Measurements from ENCODE around the gene MED12.
"Not testable (repeated sequence)": the region's sequence is repeated elsewhere in the genome, so short reads cannot be mapped to it uniquely, and the experiment has no call there.

Gene MED12

GRCh38 chrX:71160475-71160874, 42.1 kb downstream of the MED12 start:
- DNase-seq (ENCODE audit: low read depth in 2 of 3, low spot score in 2 of 3) = no peak

GRCh38 chrX:71162981-71163380, 44.6 kb downstream of the MED12 start:
- DNase-seq (ENCODE audit: low read depth in 2 of 3, low spot score in 2 of 3) = no peak

GRCh38 chrX:71164071-71164470, 45.7 kb downstream of the MED12 start:
- DNase-seq (ENCODE audit: low read depth in 2 of 3, low spot score in 2 of 3) = no peak

- DNase-seq (ENCODE audit: low read depth in 2 of 3, low spot score in 2 of 3) = no peak
Observed at GRCh38 chrX:71166461-71166860, 48.1 kb downstream of the MED12 start.

- no peak for DNase-seq (ENCODE audit: low read depth in 2 of 3, low spot score in 2 of 3)
Observed at GRCh38 chrX:71167031-71167781, 48.8 kb downstream of the MED12 start.

- DNase-seq (ENCODE audit: low read depth in 2 of 3, low spot score in 2 of 3) = no peak
Observed at GRCh38 chrX:71168134-71168533, 49.7 kb downstream of the MED12 start.

- DNase-seq (ENCODE audit: low read depth in 2 of 3, low spot score in 2 of 3) = no peak
Observed at GRCh38 chrX:71169586-71169985, 51.2 kb downstream of the MED12 start.

GRCh38 chrX:71170660-71171059, 52.3 kb downstream of the MED12 start:
- DNase-seq (ENCODE audit: low read depth in 2 of 3, low spot score in 2 of 3) = no peak

- DNase-seq (ENCODE audit: low read depth in 2 of 3, low spot score in 2 of 3) = no peak
Observed at GRCh38 chrX:71171110-71171801, 52.9 kb downstream of the MED12 start.

GRCh38 chrX:71173440-71173839, 55.0 kb downstream of the MED12 start:
- no peak for DNase-seq (ENCODE audit: low read depth in 2 of 3, low spot score in 2 of 3)

GRCh38 chrX:71174795-71175194, 56.4 kb downstream of the MED12 start:
- DNase-seq (ENCODE audit: low read depth in 2 of 3, low spot score in 2 of 3) = no peak

- DNase-seq (ENCODE audit: low read depth in 2 of 3, low spot score in 2 of 3) = no peak
Observed at GRCh38 chrX:71175531-71175930, 57.1 kb downstream of the MED12 start.

GRCh38 chrX:71177327-71177726, 58.9 kb downstream of the MED12 start:
- no peak for DNase-seq (ENCODE audit: low read depth in 2 of 3, low spot score in 2 of 3)

GRCh38 chrX:71178908-71179307, 60.5 kb downstream of the MED12 start:
- DNase-seq (ENCODE audit: low read depth in 2 of 3, low spot score in 2 of 3) = no peak

- DNase-seq (ENCODE audit: low read depth in 2 of 3, low spot score in 2 of 3) = not testable (repeated sequence)
Observed at GRCh38 chrX:71180579-71181265, 62.3 kb downstream of the MED12 start.

- DNase-seq (ENCODE audit: low read depth in 2 of 3, low spot score in 2 of 3) = peak in 1 of 3 experiments; percentile 20
Observed at GRCh38 chrX:71181558-71181909, 63.1 kb downstream of the MED12 start.

GRCh38 chrX:71181910-71182799, 63.8 kb downstream of the MED12 start:
- peak; percentile 17 to 53 (median 38) for DNase-seq (ENCODE audit: low read depth in 2 of 3, low spot score in 2 of 3)

GRCh38 chrX:71182871-71183270, 64.5 kb downstream of the MED12 start:
- DNase-seq (ENCODE audit: low read depth in 2 of 3, low spot score in 2 of 3) = no peak

GRCh38 chrX:71183341-71183740, 64.9 kb downstream of the MED12 start:
- DNase-seq (ENCODE audit: low read depth in 2 of 3, low spot score in 2 of 3) = no peak

- no peak for DNase-seq (ENCODE audit: low read depth in 2 of 3, low spot score in 2 of 3)
Observed at GRCh38 chrX:71184092-71184491, 65.7 kb downstream of the MED12 start.

- DNase-seq (ENCODE audit: low read depth in 2 of 3, low spot score in 2 of 3) = no peak
Observed at GRCh38 chrX:71184803-71185495, 66.6 kb downstream of the MED12 start.

Data from activated CD8-positive, alpha-beta memory T cell treated with anti-CD3 and anti-CD28 coated beads for 48 hours (primary cell).